Esophagus mucosa (tissue), 1 donor: ENCODE data around the gene OR51S1. TPM values are rescaled to one million over a fixed set of nuclear protein-coding genes. Genes with fewer than 3 reads are reported as not detected.
"Not testable (repeated sequence)": the region's sequence is repeated elsewhere in the genome, so short reads cannot be mapped to it uniquely, and the experiment has no call there.

Source experiments
- ATAC-seq: fragments of 200-7000 bp; cut with Tn5 transposase; one replicate; pipeline ENCODE4 v1.9.1; 2020
- total RNA-seq: library from RNA; stranded (reverse); gene quantifications from one replicate; pipeline ENCODE4 v1.2.4, GENCODE V29; 2023
- donor health status: DM: yes; HTN: yes; CAD: no.

The OR51S1 gene, protein sequence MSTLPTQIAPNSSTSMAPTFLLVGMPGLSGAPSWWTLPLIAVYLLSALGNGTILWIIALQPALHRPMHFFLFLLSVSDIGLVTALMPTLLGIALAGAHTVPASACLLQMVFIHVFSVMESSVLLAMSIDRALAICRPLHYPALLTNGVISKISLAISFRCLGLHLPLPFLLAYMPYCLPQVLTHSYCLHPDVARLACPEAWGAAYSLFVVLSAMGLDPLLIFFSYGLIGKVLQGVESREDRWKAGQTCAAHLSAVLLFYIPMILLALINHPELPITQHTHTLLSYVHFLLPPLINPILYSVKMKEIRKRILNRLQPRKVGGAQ
- total RNA-seq = not detected

DNA sequence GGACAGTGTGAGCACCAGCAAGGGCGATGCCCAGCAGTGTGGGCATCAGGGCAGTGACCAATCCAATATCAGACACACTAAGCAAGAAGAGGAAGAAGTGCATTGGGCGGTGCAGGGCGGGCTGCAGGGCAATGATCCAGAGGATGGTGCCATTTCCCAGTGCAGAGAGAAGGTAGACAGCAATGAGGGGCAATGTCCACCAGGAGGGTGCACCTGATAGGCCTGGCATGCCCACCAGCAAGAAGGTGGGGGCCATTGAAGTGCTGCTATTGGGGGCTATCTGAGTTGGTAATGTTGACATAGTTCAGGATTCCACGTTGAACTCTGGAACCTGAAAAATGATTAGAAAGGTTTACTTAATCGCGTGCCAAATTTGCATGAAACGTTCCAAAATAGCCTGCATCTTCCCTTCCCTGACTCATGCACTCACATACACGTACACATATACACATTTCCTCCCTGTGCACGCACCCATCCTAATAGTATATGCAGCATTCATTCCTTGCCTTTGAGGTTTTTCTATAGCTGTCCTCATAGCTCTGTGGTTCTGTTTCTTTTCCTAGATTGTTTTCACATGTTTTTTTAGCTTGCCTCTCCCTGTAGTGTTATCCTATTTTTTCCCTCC, at the start of gene OR51S1:
Gene OR51S1, minus strand, starts transcription at position 301 of the 625 bp plus-strand sequence. Its CDS starts 0 bp downstream, at position 301.
- ATAC-seq = no peak

DNA sequence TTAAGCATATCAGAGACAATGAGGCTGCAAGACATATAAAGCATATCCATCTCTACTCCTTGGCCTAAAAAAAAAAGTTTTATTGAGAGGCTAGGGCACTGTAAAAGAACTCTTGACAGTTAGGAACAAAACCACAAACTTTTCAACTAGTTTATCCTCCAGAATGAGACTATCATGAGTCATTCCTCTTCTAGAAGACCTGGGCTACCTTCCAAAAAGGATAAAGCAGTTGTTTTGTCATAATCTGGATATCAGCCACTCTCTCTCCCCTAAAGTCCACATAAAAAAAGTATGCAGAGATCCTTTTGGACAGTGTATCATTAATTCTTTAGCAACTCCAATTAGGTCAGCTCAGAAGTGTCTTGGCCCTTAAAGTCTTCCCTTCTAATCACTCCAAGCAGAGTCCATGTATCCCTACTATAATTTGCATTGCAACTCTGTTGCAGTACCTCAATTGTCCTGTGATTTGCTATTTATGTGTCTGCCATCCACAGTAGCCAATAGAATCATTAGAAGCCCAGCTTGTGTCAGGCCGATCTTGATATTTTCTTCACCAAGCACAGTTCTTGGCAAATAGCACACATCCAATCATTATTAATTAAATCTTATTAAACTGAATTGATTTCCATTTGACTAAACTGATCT, 43.1 kb upstream of the OR51S1 start:
- ATAC-seq = peak; percentile 17

DNA sequence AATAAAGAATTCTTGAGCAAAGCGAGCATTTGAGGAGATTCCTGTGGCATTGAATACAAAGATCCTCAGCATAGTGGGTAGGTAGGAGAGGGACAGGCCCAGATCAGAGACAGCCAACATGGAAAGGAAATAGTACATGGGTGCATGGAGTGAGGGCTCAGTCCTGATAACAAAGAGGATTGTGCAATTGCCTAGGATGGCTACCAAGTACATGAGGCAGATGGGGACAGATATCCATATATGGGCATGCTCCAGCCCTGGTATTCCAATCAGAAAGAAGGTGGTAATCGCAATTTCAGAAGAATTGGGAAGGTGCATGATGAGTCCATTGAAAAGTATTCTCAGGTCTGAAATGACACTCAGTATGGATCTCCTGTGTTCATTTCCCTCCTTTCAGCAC, 41.3 kb upstream of the OR51S1 start:
- ATAC-seq = no peak

DNA sequence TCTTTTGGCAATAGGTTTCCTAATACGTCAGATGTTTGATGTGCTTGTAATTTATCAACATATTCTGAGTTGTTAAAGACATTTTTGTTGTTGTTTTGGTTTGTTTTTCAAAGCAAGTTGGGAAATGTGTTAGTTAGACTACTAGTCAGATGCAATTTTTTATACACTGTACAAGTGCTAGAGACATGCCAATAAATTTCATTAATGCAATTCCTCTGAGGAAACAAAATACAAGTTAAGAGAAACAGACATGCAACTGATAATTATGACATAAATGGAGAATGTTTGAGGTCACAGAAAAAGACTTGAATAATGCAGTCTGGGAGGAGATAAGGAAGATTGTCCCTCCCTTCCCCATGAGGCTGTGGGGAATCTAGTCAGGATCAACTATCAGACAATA, 38.6 kb upstream of the OR51S1 start:
- no peak for ATAC-seq

DNA sequence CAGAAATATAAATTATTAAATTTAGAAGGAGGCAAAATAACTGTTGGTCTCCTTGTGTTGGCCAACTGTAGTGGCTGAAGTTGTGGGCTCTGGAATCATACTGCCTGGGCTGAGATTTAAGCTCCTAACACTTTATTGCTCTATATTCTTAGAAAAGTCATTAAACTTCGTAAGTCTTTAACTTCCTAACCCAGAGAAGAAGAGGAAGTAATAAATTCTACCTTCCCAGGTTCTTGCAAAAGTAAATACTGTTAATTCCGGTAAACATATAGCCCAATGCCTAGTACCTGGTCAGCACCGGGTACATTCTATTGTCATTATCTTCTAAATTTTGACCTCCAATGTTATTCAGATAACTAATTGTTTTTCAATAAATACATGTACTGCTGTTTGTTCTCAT, 37.2 kb upstream of the OR51S1 start:
- no peak for ATAC-seq

DNA sequence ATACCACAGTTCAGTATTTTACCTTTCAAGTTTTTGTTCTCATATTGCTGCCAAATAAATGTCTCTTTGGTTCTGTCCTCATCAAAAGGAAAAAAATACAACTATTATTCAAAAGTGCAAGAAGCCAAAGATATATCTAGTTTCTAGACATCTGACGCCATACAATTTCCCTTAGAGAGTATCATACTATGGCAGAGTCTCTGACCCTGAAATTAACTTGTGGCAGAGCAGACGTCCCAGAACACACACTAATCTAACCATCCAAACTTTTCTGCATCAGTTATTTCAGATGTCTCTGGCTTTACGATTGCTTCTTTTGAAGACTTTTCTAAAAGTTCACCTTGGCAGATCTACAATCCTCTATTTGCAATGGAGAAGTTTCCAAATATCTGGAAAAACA, 35.4 kb upstream of the OR51S1 start:
- ATAC-seq = no peak

DNA sequence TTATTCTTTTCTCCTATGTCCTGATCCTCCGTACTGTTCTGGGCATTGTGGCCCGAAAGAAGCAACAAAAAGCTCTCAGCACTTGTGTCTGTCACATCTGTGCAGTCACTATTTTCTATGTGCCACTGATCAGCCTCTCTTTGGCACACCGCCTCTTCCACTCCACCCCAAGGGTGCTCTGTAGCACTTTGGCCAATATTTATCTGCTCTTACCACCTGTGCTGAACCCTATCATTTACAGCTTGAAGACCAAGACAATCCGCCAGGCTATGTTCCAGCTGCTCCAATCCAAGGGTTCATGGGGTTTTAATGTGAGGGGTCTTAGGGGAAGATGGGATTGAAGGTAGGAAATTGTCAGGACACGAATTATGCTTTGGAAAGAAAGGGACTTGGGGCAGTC, 33.5 kb upstream of the OR51S1 start:
- no peak for ATAC-seq

DNA sequence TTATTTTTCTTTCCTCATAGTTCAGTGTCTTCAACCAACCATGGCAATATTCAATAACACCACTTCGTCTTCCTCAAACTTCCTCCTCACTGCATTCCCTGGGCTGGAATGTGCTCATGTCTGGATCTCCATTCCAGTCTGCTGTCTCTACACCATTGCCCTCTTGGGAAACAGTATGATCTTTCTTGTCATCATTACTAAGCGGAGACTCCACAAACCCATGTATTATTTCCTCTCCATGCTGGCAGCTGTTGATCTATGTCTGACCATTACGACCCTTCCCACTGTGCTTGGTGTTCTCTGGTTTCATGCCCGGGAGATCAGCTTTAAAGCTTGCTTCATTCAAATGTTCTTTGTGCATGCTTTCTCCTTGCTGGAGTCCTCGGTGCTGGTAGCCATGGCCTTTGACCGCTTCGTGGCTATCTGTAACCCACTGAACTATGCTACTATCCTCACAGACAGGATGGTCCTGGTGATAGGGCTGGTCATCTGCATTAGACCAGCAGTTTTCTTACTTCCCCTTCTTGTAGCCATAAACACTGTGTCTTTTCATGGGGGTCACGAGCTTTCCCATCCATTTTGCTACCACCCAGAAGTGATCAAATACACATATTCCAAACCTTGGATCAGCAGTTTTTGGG, 33.0 kb upstream of the OR51S1 start, which contains the start of gene OR51T1:
Gene OR51T1, plus strand, starts transcription at position 41 of the 641 bp plus-strand sequence. Its CDS starts 0 bp downstream, at position 41.
- ATAC-seq = no peak

DNA sequence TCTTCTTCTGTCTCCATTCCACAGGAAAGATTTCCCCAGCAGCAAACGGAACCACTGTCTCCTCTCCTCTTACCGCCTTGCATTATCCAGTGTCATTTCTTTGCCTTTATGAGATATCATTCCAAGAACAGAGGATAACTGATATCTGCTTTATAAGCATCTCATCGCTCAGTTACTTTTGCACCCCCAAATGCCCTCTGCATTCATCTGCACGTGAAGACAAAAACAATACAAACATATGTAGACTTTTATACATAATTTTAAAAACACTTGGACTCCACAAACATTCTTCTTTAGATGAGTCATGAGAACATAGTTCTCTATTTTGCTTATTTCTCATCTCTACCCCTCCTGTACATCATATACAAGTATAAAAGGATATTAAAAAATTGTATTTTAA, 32.2 kb upstream of the OR51S1 start:
- no peak for ATAC-seq

DNA sequence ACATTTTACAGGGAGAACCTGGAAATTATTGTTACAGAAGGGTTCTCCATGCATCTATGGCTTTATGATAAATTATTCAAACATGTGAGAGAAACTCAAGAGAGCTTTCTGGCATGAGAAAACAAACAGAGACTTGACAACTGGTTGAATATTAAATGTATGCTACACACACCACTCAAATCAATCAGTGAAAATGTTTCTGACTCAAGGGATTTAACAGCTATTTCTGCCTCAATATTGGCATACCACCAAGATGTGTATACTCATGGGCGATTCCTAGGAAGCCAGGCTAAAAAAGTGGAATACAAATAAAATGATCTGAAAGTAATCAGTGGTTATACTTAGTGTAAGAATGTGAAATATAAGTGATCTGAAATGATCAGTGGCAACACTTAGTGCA, 16.8 kb upstream of the OR51S1 start:
- ATAC-seq = no peak

DNA sequence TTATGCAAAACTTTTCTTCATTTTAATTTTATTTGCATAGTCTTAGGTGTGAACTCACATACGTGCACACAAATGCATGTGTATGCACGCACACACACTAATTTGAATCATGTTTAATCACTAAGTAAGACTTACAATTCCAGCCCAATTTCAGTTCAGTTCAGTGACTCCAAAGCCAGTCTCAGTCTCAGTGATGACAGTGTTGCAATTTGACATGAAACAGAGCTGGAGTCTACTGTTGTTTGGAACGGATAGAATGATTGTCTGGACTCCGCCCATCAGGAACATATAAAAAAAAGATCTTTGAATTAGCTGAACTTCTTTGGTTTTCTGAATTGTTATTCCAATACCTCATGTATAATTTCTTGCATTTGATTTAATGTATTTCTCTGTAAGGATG, 14.9 kb upstream of the OR51S1 start:
- ATAC-seq = no peak

DNA sequence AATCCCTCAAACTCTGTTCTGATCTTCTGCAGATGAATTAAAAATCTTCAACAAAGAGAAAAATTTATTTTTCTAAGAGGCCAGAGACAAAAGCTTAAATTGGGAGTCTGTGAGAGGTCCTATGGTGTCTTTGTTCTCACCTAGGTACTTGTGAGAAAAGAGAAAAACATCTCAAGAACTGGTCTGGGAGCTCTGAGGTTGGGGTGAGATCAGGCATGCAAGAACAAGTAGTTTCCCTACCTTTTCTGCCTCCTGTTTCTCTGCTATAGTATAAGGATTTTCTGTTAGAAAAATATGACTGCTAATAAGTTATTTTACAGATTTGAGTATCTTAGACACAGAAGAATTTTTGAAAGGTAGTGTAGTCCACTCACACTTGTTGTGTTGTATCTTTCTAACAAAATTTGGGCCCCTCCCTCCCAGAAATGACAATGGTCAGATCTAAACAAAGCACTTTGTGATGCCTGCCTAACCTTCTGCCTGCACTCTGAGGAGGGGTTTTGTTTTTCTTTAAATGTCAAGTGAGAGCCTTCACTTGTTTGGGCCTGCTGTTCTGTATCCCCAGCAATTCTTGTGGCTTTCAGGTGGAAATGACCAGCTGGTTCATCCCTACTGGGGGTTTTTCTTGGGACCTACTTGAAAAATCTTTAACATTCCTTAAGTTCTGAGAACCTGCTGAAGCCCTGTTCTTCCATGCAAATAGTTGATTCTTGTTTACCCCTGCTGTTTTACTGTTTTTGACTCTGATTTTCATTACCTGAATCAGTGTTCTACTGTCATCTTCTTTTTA, 13.6 kb upstream of the OR51S1 start:
- ATAC-seq = no peak

DNA sequence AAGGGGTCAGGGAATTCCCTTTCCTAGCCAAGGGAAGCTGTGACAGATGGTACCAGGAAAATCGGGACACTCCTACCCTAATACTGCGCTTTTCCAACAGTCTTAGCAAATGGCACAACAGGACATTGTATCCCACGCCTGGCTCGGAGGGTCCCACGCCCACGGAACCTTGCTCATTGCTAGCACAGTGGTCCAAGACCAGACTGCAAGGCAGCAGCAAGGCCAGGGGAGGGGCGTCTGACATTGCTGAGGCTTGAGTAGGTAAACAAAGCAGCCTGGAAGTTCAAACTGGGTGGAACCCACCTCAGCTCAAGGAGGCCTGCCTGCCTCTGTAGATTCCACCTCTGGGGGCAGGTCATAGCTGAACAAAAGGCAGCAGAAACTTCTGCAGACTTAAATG, 5.3 kb upstream of the OR51S1 start:
- not testable (repeated sequence) for ATAC-seq

DNA sequence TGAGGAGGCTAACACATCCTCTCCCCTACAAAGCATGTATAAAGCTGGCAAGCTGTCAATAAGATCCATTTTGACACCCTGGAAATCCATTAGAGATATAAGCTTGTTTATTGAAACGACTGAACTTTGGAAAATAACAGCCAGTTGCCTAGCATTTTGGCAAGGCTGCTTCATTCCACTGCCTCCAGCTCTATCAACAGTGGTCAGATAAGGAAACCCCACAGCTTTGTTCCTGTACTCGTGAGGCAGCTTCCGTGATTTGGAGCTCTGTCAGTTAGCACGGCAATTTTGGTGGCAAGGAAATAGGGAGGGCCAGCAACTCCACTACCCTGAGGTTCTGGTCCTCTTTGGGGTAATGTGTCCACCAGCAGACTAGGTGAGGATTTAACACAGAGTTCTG, 2.0 kb upstream of the OR51S1 start:
- ATAC-seq = no peak

DNA sequence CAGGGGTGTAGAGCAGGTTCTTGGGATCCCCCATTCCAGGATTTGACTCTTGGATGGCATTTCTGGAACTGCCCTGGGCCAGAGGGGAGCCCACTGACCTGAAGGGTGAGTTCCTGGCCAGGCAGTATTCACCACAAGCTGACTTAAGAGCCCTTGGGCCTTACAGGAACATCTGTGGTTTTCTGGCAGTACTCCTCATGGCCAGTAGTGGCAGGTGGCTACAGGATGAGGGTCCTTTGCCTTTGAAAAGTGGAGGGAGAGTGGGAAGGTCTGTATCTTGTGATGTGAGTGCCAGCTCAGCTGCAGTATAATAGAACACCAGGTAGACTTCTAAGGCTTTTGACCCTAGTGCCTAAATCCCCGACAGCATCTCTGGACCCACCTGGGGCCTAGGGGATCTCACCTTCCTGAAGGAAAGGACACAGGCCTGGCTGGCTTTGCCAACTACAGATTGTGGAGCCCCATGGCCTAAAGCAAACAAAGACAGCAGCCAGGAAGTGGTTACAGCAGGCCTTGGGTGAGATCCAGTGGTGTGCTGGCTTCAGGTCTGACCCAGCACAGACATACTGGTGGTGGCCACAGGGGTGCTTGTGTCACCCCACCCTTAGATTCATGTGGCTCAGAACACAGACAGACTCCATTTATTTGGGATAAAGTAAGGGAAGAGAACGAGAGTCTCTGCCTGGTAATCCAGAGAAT, 9.0 kb downstream of the OR51S1 start:
- no peak for ATAC-seq

DNA sequence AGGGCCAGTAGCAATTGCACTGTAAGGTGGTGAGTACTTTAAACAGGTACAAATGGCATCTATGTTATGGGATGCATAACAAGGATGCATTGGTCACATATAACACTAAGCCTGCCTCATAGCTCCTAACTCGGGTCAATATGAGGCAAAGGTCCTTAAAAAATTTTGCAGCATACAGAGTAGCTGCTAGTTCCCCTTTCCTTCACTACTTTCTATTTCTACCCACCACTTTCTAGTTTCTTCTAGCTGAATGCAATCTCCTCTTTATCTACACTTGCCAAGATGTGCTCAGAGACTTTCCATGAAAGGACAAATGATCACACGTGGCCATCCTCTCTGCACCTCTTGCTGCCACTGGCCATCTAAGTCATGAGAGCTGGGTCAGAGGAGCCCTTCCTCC, 18.1 kb downstream of the OR51S1 start:
- no peak for ATAC-seq

DNA sequence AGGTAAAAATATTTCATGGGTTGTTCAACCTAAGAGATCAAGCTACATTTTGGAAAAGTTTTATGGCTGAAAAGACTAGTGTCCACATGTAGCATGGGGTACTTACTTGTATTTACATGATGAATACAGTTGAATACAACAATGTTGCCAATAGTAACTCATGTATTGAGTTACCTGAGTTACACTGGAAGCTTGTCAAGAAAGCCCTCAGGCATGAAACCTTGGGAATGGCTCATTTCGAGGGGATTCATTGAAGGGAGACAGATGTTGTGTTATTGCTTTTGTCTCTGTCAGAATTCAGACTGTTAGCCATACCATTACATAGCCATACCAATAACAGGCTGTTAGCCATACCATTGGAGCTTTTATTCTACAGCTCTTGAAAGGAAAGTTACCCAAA, 18.7 kb downstream of the OR51S1 start:
- ATAC-seq = no peak

DNA sequence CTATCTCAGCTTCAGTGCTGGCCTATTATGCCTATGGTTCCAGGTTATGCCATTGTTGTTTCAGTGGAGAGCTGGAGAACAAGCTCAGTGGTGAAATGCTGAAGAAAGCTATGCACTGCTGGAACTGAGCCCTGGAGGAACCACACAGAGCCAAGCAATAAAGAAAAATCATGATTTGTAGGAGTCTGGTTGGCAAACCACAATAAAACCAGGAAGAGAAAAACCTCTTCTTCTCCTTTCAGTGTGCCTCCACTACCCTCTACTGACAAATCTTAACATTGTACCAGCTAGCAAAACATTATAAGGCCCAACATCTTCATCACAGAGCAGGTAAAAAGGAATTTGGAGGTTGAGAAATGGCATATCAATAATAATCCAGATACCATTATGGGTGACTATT, 22.6 kb downstream of the OR51S1 start:
- ATAC-seq = no peak

DNA sequence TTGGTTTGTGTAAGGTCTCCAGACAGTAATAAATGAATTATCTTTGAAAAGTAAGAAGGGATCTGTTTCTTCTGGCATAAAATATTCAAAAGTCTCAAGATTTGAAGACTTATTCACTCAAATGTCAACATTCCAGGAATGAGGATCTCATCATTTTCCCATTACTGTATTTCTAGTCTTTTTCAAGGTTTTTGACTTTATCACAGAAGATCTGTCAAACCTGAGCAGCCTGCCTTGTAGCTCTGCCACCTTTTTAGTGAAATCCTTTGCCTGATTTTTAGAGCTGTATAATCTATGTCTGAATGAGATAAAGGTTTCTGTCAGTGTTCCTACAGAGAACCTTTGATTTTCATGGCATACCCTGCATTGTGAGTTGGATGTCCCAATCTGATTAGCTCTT, 23.9 kb downstream of the OR51S1 start:
- no peak for ATAC-seq

DNA sequence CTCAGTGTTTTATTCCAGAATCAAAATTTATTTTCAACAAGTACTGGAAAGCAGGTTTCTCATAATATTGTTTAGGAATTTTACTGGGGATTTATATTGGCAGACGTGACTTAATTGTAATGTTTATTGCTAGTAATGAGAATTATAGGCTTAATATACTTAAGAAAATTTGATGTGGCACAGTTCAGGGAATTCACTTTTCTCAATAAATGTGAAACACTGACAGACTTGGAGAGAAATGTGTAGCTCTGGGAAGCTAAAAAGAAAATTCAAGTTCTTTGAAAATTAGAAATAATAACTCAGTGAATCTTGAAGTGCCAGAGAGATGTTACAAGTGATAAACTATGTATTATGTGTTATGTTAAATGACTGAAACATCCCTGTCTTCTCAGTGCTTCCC, 28.0 kb downstream of the OR51S1 start, which contains the start of gene OR51F2:
Gene OR51F2, plus strand, starts transcription at position 301 of the 400 bp plus-strand sequence. CDS start 101 bp downstream, outside the sequence.
- no peak for ATAC-seq

DNA sequence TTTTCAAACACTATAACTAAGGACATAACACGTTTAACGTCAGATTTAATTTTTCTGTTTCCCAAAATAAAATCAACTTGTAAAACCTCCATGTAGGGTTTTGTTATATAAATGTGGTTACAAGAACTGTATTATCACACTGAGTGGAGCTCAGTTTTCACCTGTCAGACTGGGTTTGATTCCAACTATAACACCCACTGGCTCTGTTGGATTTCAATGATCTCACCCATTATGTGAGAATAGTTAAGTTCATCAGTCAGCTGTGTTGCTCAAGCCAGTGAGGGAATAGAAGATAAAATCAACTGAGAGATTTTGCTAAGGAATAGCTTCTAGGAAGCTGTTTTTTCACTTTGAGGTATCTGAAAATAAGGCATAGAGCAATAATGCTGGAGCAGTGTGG, 39.8 kb downstream of the OR51S1 start:
- ATAC-seq = no peak

DNA sequence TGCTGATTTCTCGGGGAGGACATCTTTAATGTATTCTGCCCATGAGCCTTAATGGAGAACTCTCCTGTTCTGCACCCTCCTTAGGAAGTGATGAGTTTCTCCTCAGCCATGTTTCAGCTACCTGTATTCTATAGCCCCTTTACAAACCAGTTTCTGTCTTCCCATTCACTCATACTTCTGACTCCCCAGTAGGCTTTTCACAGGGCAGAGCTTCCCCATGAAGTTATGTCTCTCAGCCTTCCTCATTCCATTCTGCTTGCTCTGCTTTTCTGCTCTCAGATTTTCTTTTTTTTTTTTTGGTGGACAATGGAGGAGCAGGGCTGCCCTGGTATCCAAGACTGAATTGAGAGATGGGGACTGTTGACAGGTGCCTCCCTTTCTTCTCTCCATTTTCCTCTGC, 40.5 kb downstream of the OR51S1 start:
- no peak for ATAC-seq
